Stimulated activated naive CD8-positive, alpha-beta T cell treated with anti-CD3 and anti-CD28 coated beads, Interleukin-15, amount 100 ng/mL, for 72 hours (primary cell): ENCODE results near the gene LHX5.
A peak's percentile ranks its signal among the peaks of the same experiment; 100 is the strongest.

Source experiments
- ATAC-seq: fragments of 150-1000 bp; cut with Tn5 transposase; 2 replicates; pipeline ENCODE4 v1.10.0; 2021; ENCODE audit warnings: mild to moderate bottlenecking, moderate library complexity
- DNase-seq, 2 donors: peaks; one replicate each; pipeline ENCODE4 v3.0.0; 2021 to 2022
- H3K27ac Mint-ChIP-seq, 2 donors: one replicate each; pipeline ENCODE4 v1.8.0; 2022; ENCODE audit warnings: mild to moderate bottlenecking in 2 of 2, mixed read lengths in 2 of 2, moderate library complexity in 2 of 2
- H3K27me3 Mint-ChIP-seq: one replicate; pipeline ENCODE4 v1.8.0; 2022; ENCODE audit warnings: mixed read lengths
- H3K4me1 Mint-ChIP-seq: one replicate; pipeline ENCODE4 v1.8.0; 2022; ENCODE audit warnings: mild to moderate bottlenecking, mixed read lengths
- H3K4me3 Mint-ChIP-seq, 2 donors: one replicate each; pipeline ENCODE4 v1.8.0; 2022; ENCODE audit warnings: mild to moderate bottlenecking in 2 of 2, mixed read lengths in 2 of 2, moderate library complexity in 1 of 2
- H3K9me3 Mint-ChIP-seq, 2 donors: one replicate each; pipeline ENCODE4 v1.8.0; 2022; ENCODE audit warnings: mixed read lengths in 2 of 2

The LHX5 gene

DNA sequence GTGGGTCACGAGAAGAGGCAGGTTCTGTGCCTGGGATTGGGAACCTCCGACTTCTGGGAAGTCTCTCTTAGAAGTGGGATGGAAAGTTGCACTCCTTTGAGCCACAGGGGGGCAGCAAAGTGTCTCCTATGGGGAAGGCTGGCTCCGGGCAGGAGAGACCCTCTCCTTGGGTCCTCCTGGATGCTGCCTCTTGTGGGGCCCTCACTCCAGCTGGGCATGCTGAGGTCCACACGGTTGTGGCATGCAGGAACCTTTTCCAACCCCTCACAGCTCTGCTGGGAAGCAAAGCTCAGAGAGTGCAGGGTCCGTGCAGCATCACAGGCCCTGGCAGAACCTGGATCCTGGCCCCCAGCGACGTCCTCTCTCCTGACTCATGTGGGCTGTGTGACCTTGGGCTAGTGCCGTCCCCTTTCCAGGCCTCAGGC lies 32.1 kb downstream of the LHX5 start:
- no peak for DNase-seq
- no peak overlapping the region for H3K27ac Mint-ChIP-seq
- H3K4me1 Mint-ChIP-seq: no peaks in the 10 kb centered on the region
- ATAC-seq: no peak
- no peak overlapping the region for H3K4me3 Mint-ChIP-seq
- no peaks in the 10 kb centered on the region for H3K27me3 Mint-ChIP-seq
- H3K9me3 Mint-ChIP-seq: no peaks in the 10 kb centered on the region

DNA sequence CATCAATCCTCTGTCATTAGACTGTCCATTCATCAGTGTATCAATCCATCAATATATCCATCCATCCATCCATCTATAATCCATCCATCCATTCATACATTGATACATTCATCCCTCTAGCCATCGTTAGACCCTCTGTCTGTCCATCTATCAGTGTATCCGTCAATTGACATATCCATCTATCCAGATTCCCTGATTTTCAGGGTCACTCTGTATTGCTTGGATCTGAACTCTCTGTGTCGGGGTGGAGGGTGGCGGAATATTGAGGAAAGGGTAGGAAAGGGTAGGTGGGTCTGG lies 32.4 kb downstream of the LHX5 start:
- H3K27ac Mint-ChIP-seq: no peak overlapping the region
- no peak for ATAC-seq
- H3K4me3 Mint-ChIP-seq: no peak overlapping the region
- DNase-seq: no peak
- H3K4me1 Mint-ChIP-seq: no peaks in the 10 kb centered on the region
- H3K9me3 Mint-ChIP-seq: no peaks in the 10 kb centered on the region
- H3K27me3 Mint-ChIP-seq: no peaks in the 10 kb centered on the region

DNA sequence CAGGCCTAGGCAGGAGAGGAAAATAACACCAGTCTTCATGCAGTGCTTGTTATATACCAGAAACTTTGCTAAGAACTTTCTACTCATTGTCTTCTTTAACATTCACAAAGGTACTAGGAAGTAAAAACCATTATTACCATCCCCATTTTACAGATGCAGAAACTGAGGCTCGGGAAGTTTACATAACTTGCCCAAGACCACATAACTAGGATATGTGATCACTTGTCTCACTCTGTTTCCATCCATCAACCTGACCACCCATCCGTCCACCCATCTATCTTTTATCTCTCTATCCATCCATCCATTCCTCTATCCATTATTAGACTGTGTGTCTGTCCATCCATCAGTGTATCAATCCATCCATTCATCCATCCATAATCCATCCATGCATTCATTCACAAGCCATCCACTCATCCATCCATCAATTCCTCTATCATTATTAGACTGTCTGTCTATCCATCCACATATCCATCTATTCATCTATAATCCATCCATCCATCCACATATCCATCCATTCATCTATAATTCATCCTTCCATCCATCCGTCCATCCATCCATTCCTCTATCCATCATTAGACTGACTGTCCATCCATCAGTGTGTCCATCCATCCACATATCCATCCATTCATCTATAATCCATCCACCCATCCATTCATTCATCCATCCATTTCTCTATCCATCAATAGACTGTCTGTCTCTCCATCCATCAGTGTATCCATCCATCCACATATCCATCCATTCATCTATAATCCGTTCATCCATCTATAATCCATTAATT lies 33.0 kb downstream of the LHX5 start:
- H3K4me3 Mint-ChIP-seq: no peak overlapping the region
- no peaks in the 10 kb centered on the region for H3K27me3 Mint-ChIP-seq
- ATAC-seq: no peak
- no peaks in the 10 kb centered on the region for H3K9me3 Mint-ChIP-seq
- no peak overlapping the region for H3K27ac Mint-ChIP-seq
- no peaks in the 10 kb centered on the region for H3K4me1 Mint-ChIP-seq
- DNase-seq: no peak

DNA sequence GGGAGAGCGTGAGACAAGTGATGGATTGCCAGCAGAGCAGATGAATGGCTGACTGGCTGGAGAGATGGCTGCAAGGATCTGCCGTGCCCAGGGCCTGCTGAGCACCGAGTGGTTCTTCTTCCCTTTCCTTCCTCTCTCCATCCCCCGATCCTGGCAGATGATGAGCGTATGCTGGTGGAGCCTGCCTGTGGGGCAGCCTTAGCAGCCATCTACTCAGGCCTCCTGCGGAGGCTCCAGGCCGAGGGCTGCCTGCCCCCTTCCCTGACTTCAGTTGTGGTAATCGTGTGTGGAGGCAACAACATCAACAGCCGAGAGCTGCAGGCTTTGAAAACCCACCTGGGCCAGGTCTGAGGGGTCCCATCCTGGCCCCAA lies 34.0 kb downstream of the LHX5 start:
- no peak for ATAC-seq
- no peaks in the 10 kb centered on the region for H3K9me3 Mint-ChIP-seq
- no peak overlapping the region for H3K4me3 Mint-ChIP-seq
- no peaks in the 10 kb centered on the region for H3K4me1 Mint-ChIP-seq
- DNase-seq: no peak
- H3K27ac Mint-ChIP-seq: no peak overlapping the region
- peaks cover 7% of the 10 kb centered on the region for H3K27me3 Mint-ChIP-seq

DNA sequence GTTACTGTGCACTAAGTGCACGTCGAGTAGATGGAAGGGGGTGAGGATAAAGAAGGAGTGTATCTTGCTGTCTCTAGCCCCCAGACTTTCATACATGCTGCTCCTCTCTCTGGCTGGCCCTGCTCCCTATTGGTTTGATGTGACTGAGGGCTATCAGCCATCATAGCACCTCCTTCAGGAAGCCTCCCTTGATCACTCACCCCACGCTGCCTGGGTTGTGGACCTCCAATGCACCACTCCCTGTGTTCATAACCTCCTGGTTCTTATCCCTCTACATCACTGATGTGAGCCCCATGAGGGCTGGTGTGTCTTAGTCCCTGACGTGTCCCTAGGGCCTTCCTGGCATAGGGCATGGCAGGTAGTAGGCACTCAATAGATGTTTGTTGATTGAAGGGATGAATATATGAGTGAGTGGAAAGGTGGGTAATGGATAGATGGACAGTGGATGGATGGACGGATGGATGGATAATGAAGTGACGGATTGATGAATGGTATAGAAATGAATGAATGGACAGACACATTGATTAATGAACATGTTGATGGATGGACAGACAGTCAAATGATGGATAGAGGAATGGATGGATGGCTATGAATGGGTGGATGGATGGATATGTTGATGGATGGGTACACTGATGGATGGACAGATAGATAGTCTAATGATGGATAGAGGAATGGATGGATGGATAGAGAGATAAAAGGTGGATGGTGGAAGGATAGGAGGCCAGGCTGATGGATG lies 34.5 kb downstream of the LHX5 start:
- Mint-ChIP-seq H3K27ac (no peak overlapping the region), H3K4me1 (no peaks in the 10 kb centered on the region), H3K27me3 (peaks cover 12% of the 10 kb centered on the region), H3K9me3 (no peaks in the 10 kb centered on the region), H3K4me3 (no peak overlapping the region)
- ATAC-seq (no peak), DNase-seq (no peak)

DNA sequence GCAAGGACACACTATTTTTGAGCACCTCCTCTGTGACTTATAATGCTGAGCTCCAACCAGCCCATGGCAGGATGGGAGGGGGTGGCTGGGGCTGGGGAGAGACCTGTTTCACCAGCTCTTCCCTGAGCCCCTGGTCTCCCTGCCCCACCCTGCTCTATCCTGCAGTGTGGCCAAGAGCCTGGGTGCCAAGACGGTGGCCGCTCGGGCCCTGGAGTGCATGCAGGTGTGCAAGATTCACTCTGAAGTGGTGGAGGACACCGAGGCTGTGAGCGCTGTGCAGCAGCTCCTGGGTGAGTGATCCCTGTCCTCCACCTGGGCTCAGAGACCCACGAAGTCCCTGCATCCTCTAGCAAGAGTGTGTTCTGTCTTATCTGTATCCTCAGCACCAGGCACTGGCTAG lies 35.1 kb downstream of the LHX5 start:
- no peak overlapping the region for H3K4me3 Mint-ChIP-seq
- ATAC-seq (no peak), DNase-seq (no peak)
- H3K27me3 Mint-ChIP-seq: peaks cover 13% of the 10 kb centered on the region
- H3K9me3 Mint-ChIP-seq: no peaks in the 10 kb centered on the region
- no peaks in the 10 kb centered on the region for H3K4me1 Mint-ChIP-seq
- H3K27ac Mint-ChIP-seq: no peak overlapping the region

DNA sequence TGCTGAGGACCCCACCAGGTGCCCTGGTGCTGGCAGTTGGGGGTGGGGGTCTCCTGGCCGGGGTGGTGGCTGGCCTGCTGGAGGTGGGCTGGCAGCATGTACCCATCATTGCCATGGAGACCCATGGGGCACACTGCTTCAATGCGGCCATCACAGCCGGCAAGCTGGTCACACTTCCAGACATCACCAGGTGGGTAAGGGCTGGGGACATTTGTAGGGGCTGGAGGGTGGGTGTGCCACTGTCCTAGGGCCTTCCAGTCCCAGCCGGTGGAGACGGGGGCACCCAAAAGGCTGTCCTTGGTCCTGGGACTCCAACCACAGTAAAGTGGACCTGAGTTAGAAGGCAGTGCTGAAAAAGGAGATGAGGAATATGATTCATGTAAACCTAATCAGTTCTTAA lies 36.3 kb downstream of the LHX5 start:
- DNase-seq: no peak
- no peak overlapping the region for H3K4me3 Mint-ChIP-seq
- peaks cover 22% of the 10 kb centered on the region for H3K27me3 Mint-ChIP-seq
- no peaks in the 10 kb centered on the region for H3K9me3 Mint-ChIP-seq
- no peak overlapping the region for H3K27ac Mint-ChIP-seq
- ATAC-seq: no peak
- H3K4me1 Mint-ChIP-seq: no peaks in the 10 kb centered on the region

DNA sequence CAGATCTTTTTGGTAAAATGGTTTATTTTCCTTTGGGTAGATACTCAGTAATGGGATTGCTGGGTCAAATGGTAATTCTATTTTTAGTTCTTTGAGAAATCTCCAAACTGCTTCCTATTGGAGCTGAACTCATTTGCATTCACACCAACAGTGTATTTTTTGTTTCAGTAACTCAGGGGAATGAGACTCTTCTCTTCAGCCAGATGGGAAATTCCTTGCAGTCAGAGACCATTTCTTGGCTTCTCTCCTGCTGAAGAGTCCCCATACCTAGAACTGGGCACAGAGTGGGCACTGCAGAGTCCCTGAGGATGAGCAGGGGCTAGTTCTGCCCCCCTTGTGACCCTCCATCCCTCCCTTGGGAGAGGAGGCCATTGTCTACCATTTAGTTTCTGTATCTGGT lies 38.7 kb downstream of the LHX5 start:
- H3K27me3 Mint-ChIP-seq: peaks cover 42% of the 10 kb centered on the region
- ATAC-seq (no peak), DNase-seq (no peak)
- H3K4me1 Mint-ChIP-seq: no peaks in the 10 kb centered on the region
- no peak overlapping the region for H3K4me3 Mint-ChIP-seq
- peaks cover 0 to 5% of the 10 kb centered on the region in 2 donors for H3K9me3 Mint-ChIP-seq
- H3K27ac Mint-ChIP-seq: no peak overlapping the region

DNA sequence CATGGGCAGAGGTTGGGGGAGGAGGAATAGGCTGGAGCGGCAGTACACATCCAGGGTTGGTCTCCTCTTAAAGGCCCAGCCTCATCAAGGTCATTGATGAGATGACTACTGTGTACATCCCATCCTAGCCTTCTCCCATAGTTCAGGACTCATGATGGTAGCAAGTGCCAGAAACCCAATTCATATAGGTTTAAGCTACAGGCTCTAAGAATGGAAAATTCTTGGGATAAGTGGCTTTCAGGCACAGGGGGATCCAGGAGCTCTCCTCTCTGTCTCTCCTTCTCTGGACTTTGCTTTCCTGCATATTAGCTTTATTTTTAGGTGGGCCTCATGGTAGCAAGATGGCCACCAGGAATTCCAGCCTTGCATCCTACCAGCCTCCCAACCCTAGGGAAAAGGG lies 43.2 kb downstream of the LHX5 start:
- no peak for ATAC-seq
- H3K27ac Mint-ChIP-seq: no peak overlapping the region
- H3K4me1 Mint-ChIP-seq: peaks cover 6% of the 10 kb centered on the region
- no peak for DNase-seq
- peaks cover 0 to 5% of the 10 kb centered on the region in 2 donors for H3K9me3 Mint-ChIP-seq
- H3K4me3 Mint-ChIP-seq: no peak overlapping the region
- peaks cover 45% of the 10 kb centered on the region for H3K27me3 Mint-ChIP-seq

DNA sequence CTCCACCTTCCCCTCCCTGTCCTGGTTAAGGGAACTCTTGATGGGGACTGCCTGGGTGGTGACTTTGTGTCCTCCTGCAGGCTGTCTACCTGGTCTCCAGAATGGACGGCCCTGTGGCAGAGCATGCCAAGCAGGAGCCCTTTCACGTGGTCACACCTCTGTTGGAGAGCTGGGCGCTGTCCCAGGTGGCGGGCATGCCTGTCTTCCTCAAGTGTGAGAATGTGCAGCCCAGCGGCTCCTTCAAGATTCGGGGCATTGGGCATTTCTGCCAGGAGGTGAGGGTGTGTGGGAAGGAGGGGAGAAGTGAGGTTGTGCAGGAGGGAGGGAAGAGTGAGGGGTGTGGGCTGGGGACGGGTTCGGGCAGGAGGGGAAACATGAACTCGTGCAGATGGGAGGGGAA lies 43.8 kb downstream of the LHX5 start:
- DNase-seq (no peak), ATAC-seq (no peak)
- H3K27me3 Mint-ChIP-seq: peaks cover 40% of the 10 kb centered on the region
- peak overlapping the region in 1 of 2 donors; percentile 15 for H3K27ac Mint-ChIP-seq
- H3K4me1 Mint-ChIP-seq: peaks cover 6% of the 10 kb centered on the region
- peaks cover 0 to 5% of the 10 kb centered on the region in 2 donors for H3K9me3 Mint-ChIP-seq
- H3K4me3 Mint-ChIP-seq: no peak overlapping the region

DNA sequence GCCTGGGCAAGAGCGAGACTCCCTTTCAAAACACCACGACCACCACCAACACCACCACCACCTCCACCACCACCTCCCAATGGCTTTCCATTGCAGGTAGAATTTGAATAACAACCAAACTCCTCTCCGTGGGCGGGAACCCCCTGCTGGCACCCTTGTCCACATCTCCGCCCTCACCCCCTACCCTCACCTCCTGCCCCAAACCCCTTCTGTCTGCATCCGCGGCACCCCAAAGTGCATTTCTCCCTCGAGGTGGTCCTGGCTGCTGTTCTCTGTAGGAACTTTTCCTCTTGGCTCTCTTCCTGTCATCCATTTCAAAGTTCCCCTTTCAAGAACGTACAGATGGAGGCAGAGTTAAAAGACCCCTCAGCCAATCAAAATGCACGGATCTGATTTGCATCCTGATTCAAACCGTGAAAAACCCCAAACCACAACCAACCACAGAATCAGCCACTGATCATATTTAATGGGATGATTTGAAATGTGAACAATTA lies 45.7 kb downstream of the LHX5 start:
- peaks cover 0 to 5% of the 10 kb centered on the region in 2 donors for H3K9me3 Mint-ChIP-seq
- no peak overlapping the region for H3K4me3 Mint-ChIP-seq
- DNase-seq (no peak), ATAC-seq (no peak)
- H3K27ac Mint-ChIP-seq: no peak overlapping the region
- H3K27me3 Mint-ChIP-seq: peaks cover 39% of the 10 kb centered on the region
- H3K4me1 Mint-ChIP-seq: peaks cover 17% of the 10 kb centered on the region

DNA sequence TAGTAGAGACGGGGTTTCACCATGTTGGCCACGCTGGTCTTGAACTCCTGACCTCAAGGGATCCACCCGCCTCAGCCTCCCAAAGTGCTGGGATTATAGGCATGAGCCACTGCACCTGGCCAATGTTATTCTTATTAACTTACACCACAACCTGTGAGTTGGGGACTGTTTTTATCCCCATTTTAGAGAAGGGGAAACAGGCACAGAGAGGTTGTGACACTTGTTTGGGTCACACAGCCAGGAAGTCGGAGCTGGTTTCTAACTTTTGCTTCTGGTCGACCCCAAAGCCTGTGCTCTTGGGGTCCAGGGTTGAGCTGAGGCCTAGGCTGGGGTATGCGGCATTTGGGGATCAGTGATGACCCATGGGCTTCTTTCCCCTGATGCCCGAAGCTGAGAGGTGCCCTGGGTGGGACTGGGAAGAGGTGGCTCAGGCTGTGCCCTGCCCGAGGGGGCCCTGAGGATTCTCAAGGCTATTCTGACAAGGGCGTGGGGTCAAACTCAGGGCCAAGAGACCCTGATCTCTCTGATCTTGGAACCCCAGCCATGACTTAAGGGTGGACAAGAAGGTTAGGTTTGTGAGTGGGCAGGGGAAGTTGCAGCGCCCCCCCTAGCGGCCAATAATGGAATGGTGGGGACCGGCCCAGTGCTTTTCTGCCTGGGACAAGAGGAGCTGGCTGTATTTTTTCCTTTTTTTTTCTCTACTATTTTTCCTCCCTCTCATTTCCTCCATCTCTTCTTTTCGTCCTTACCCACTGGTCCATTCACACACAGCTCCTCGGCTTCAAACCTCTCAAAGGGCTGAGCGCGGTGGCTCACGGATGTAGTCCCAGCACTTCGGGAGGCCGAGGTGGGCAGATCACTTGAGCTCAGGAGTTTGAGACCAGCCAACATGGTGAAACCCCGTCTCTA lies 46.5 kb downstream of the LHX5 start:
- DNase-seq (peak; percentile 56 to 60), ATAC-seq (no peak)
- peaks cover 31% of the 10 kb centered on the region for H3K27me3 Mint-ChIP-seq
- peaks cover 0 to 3% of the 10 kb centered on the region in 2 donors for H3K9me3 Mint-ChIP-seq
- no peak overlapping the region for H3K4me3 Mint-ChIP-seq
- H3K27ac Mint-ChIP-seq: no peak overlapping the region
- H3K4me1 Mint-ChIP-seq: peaks cover 17% of the 10 kb centered on the region

DNA sequence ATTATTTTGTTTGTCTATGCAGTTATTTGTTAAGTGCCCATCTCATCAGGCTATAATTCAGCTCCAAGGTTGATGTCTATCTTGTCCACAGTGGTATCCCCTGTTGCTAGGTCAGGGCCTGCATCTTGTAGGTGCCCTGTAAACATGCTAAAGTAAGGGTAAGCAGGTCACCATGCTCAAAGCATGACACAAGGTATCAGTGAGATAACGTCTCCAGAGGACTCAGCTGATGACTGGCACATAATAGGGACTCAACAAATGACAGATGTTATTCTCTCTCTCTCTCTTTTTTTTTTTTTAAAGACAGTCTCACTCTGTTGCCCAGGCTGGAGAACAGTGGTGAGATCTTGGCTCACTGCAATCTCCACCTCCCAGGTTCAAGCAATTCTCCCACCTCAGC lies 47.2 kb downstream of the LHX5 start:
- Mint-ChIP-seq H3K27me3 (peaks cover 25% of the 10 kb centered on the region), H3K9me3 (no peaks in the 10 kb centered on the region), H3K27ac (no peak overlapping the region), H3K4me3 (no peak overlapping the region), H3K4me1 (peaks cover 17% of the 10 kb centered on the region)
- ATAC-seq (no peak), DNase-seq (no peak)

DNA sequence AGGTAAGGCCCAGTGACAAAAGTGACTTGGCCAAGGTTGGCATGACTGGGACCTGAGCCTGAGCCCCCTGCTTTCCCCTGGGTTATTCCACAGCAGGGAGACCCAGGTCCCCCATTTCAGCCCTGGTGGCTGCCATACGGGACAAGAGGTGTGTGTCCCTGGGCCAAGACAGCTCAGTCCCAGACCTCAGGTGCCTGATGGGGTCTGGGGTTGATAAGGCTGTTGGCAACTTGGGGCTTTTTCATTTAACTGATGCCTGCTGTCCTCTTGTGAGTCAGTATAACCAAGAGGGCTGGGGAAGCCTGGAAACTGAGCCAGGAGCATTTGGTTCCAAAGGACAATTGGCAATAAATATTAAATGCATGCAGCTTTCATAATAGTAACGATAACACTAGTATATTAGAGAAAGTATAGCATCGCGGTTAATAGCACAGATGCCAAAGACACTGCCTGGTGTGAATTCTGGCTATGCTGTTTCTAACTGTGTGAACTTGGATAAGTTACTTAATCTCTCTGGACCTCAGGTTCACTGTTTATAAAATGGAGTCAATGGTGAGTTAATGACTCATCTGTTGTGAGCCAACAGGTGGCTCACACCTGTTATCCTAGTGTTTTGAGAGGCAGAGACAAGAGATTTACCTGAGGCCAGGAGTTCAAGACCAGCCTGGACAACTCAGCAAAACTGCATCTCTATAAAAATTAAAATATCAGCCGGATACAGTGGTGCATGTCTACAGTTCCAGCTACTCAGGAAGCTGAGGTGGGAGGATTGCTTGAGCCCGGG lies 48.6 kb downstream of the LHX5 start:
- ATAC-seq (no peak), DNase-seq (no peak)
- H3K9me3 Mint-ChIP-seq: no peaks in the 10 kb centered on the region
- peak overlapping the region in 1 of 2 donors; percentile 97 for H3K4me3 Mint-ChIP-seq
- H3K27ac Mint-ChIP-seq: no peak overlapping the region
- peaks cover 17% of the 10 kb centered on the region for H3K4me1 Mint-ChIP-seq
- H3K27me3 Mint-ChIP-seq: peaks cover 18% of the 10 kb centered on the region
